Astrocyte (in vitro differentiated cells and primary cell): ENCODE data around the gene LIN7B. TPM values are rescaled to one million over a fixed set of nuclear protein-coding genes. Genes with fewer than 3 reads are reported as not detected.

Experiments used
- DNase-seq: peaks from one replicate; pipeline ENCODE4 v3.0.0-alpha.2; 2010; ENCODE audit warnings: low read depth
- FAIRE-seq: peaks from 2 replicates; lab custom pipeline; 2011; peaks lifted over from hg19 to GRCh38; lab: Jason Lieb, UNC
- H2AFZ ChIP-seq: 2 replicates; pipeline ENCODE4 v1.6.0; 2012; ENCODE audit warnings: low read depth, low read length, inconsistent platforms
- H3K27ac ChIP-seq: 2 replicates; pipeline ENCODE4 v1.5.1; 2011; ENCODE audit warnings: low read depth, low read length, inconsistent platforms
- H3K27me3 ChIP-seq: 2 replicates; pipeline ENCODE4 v1.6.0; 2011; ENCODE audit warnings: low read length, inconsistent platforms; ENCODE audit not compliant: insufficient read depth
- H3K36me3 ChIP-seq: 2 replicates; pipeline ENCODE4 v1.5.1; 2011; ENCODE audit warnings: low read length, inconsistent platforms; ENCODE audit not compliant: insufficient read depth
- H3K4me1 ChIP-seq: 2 replicates; pipeline ENCODE4 v1.5.1; 2011; ENCODE audit warnings: low read length, inconsistent platforms; ENCODE audit not compliant: insufficient read depth
- H3K4me2 ChIP-seq: 2 replicates; pipeline ENCODE4 v1.6.0; 2012; ENCODE audit warnings: low read length, inconsistent platforms
- H3K4me3 ChIP-seq: 2 replicates; pipeline ENCODE4 v1.5.1; 2011; ENCODE audit warnings: low read depth, mild to moderate bottlenecking, low read length, inconsistent platforms; ENCODE audit not compliant: insufficient read depth
- H3K79me2 ChIP-seq: 2 replicates; pipeline ENCODE4 v1.6.0; 2012; ENCODE audit warnings: mild to moderate bottlenecking, low read length, inconsistent platforms; ENCODE audit not compliant: insufficient read depth
- H3K9ac ChIP-seq: 2 replicates; pipeline ENCODE4 v1.6.0; 2012; ENCODE audit warnings: mild to moderate bottlenecking, low read length, inconsistent platforms
- H3K9me3 ChIP-seq: 2 replicates; pipeline ENCODE4 v1.5.1; 2012; ENCODE audit warnings: low read depth, mild to moderate bottlenecking, low read length, inconsistent platforms; ENCODE audit not compliant: insufficient read depth
- H4K20me1 ChIP-seq: 2 replicates; pipeline ENCODE4 v1.6.0; 2012; ENCODE audit warnings: low read length, inconsistent platforms; ENCODE audit not compliant: insufficient read depth
- H3K27ac Mint-ChIP-seq: one replicate; pipeline ENCODE4 v1.8.0; 2021; ENCODE audit warnings: mild to moderate bottlenecking, mixed read lengths; ENCODE audit not compliant: unreplicated experiment
- H3K27me3 Mint-ChIP-seq: one replicate; pipeline ENCODE4 v1.8.0; 2021; ENCODE audit warnings: low read depth, mixed read lengths; ENCODE audit not compliant: unreplicated experiment
- H3K36me3 Mint-ChIP-seq: one replicate; pipeline ENCODE4 v1.8.0; 2021; ENCODE audit warnings: low read depth, mixed read lengths; ENCODE audit not compliant: unreplicated experiment
- H3K4me1 Mint-ChIP-seq: one replicate; pipeline ENCODE4 v1.8.0; 2021; ENCODE audit warnings: low read depth, mixed read lengths; ENCODE audit not compliant: unreplicated experiment
- H3K4me3 Mint-ChIP-seq: one replicate; pipeline ENCODE4 v1.8.0; 2021; ENCODE audit warnings: mild to moderate bottlenecking, moderate library complexity, mixed read lengths; ENCODE audit not compliant: unreplicated experiment
- H3K9me3 Mint-ChIP-seq: one replicate; pipeline ENCODE4 v1.8.0; 2021; ENCODE audit warnings: mild to moderate bottlenecking, mixed read lengths; ENCODE audit not compliant: unreplicated experiment
- CTCF ChIP-seq: IDR thresholded peaks from 2 replicates; pipeline ENCODE4 v1.5.1; 2011; ENCODE audit warnings: low read depth, mild to moderate bottlenecking, inconsistent platforms, low read length, moderate library complexity; ENCODE audit not compliant: insufficient read depth
- EZH2 ChIP-seq: IDR thresholded peaks from 2 replicates; pipeline ENCODE4 v1.6.1; 2012; ENCODE audit warnings: mild to moderate bottlenecking, low read length, inconsistent platforms; ENCODE audit not compliant: insufficient read depth
- total RNA-seq: library from RNA; stranded (reverse); gene quantifications from 2 replicates; pipeline ENCODE4 v1.2.1, GENCODE V29; 2021

Gene LIN7B
- total RNA-seq, 1 donor from 2014 or later = 8.9 TPM

GRCh38 chr19:49150106-49150943, 36.2 kb downstream of the LIN7B start:
- Histone ChIP-seq H3K4me2 (peak overlapping the region; percentile 97), H3K36me3 (no peaks in the 10 kb centered on the region), H3K27me3 (no peaks in the 10 kb centered on the region), H3K4me1 (peaks cover 8% of the 10 kb centered on the region), H4K20me1 (no peaks in the 10 kb centered on the region), H2AFZ (peak overlapping the region; percentile 87), H3K27ac (peak overlapping the region; percentile 43), H3K9ac (peak overlapping the region; percentile 84), H3K9me3 (no peaks in the 10 kb centered on the region), H3K4me3 (peak overlapping the region; percentile 83), H3K79me2 (no peaks in the 10 kb centered on the region)
- Mint-ChIP-seq H3K36me3 (peaks cover 9% of the 10 kb centered on the region), H3K27ac (peak overlapping the region; percentile 66), H3K4me3 (peak overlapping the region; percentile 85), H3K9me3 (peaks cover 19% of the 10 kb centered on the region), H3K27me3 (peaks cover 29% of the 10 kb centered on the region), H3K4me1 (no peaks in the 10 kb centered on the region)
- peak; percentile 62 for DNase-seq
- TF ChIP-seq CTCF (no peak), EZH2 (no peak)
- FAIRE-seq = no peak

- peaks cover 34% of the 10 kb centered on the region for H3K27me3 Mint-ChIP-seq
- peak overlapping the region; percentile 18 for H3K27ac Mint-ChIP-seq
- TF ChIP-seq CTCF (no peak), EZH2 (no peak)
- H3K36me3 Mint-ChIP-seq = peaks cover 9% of the 10 kb centered on the region
- H3K4me3 Mint-ChIP-seq = peak overlapping the region; percentile 80
- peak overlapping the region; percentile 87 for H2AFZ ChIP-seq
- no peaks in the 10 kb centered on the region for H4K20me1 ChIP-seq
- H3K4me1 Mint-ChIP-seq = no peaks in the 10 kb centered on the region
- no peaks in the 10 kb centered on the region for H3K9me3 ChIP-seq
- DNase-seq (no peak), FAIRE-seq (no peak)
- H3K27me3 ChIP-seq = peaks cover 2% of the 10 kb centered on the region
- H3K4me3 ChIP-seq = peak overlapping the region; percentile 83
- H3K4me1 ChIP-seq = peaks cover 8% of the 10 kb centered on the region
- H3K9me3 Mint-ChIP-seq = peaks cover 19% of the 10 kb centered on the region
- no peaks in the 10 kb centered on the region for H3K79me2 ChIP-seq
- H3K36me3 ChIP-seq = no peaks in the 10 kb centered on the region
- no peak overlapping the region for H3K27ac ChIP-seq
- H3K4me2 ChIP-seq = peak overlapping the region; percentile 97
- peak overlapping the region; percentile 84 for H3K9ac ChIP-seq
These were observed 36.7 kb downstream of the LIN7B start for GRCh38 chr19:49150944-49151243.
